Osteoblast (primary cell): Measurements from ENCODE around the gene PCGF1. TPM values are rescaled to one million over a fixed set of nuclear protein-coding genes. Genes with fewer than 3 reads are reported as not detected.

ENCODE experiments used
- DNase-seq: peaks from one replicate; pipeline ENCODE4 v3.0.0; 2011; ENCODE audit warnings: low spot score, mixed read lengths; ENCODE audit not compliant: insufficient read length; ENCODE audit errors: missing footprints
- H2AFZ ChIP-seq: 2 replicates; pipeline ENCODE4 v1.6.0; 2011; ENCODE audit warnings: mild to moderate bottlenecking, low read length
- H3K27ac ChIP-seq: 2 replicates; pipeline ENCODE4 v1.5.1; 2011; ENCODE audit warnings: mild to moderate bottlenecking, low read depth, low read length, moderate library complexity
- H3K27me3 ChIP-seq: 2 replicates; pipeline ENCODE4 v1.6.0; 2012; ENCODE audit warnings: mild to moderate bottlenecking, control low read depth, inconsistent platforms, low read length, moderate library complexity; ENCODE audit not compliant: insufficient read depth
- H3K36me3 ChIP-seq: 2 replicates; pipeline ENCODE4 v1.5.1; 2011; ENCODE audit warnings: mild to moderate bottlenecking, low read length, control low read depth, moderate library complexity; ENCODE audit not compliant: insufficient read depth
- H3K4me1 ChIP-seq: 2 replicates; pipeline ENCODE4 v1.5.1; 2011; ENCODE audit warnings: mild to moderate bottlenecking, low read length, control low read depth, moderate library complexity; ENCODE audit not compliant: insufficient read depth
- H3K4me2 ChIP-seq: 2 replicates; pipeline ENCODE4 v1.6.0; 2011; ENCODE audit warnings: mild to moderate bottlenecking, low read length; ENCODE audit not compliant: insufficient read depth
- H3K4me3 ChIP-seq: fragments of 200-600 bp; sonication (generic); 3 replicates; pipeline ENCODE4 v1.5.1; 2012; ENCODE audit warnings: mild to moderate bottlenecking, low read length, inconsistent platforms; ENCODE audit not compliant: insufficient read depth
- H3K79me2 ChIP-seq: 2 replicates; pipeline ENCODE4 v1.6.0; 2012; ENCODE audit warnings: mild to moderate bottlenecking, low read length, control low read depth, inconsistent platforms; ENCODE audit not compliant: insufficient read depth
- H3K9me3 ChIP-seq: 2 replicates; pipeline ENCODE4 v1.5.1; 2011; ENCODE audit warnings: low read depth, low read length, control low read depth
- H4K20me1 ChIP-seq: 2 replicates; pipeline ENCODE4 v1.6.0; 2012; ENCODE audit warnings: mild to moderate bottlenecking, low read length, control low read depth; ENCODE audit not compliant: insufficient read depth
- total RNA-seq: library from RNA; depleted of rRNA; stranded (reverse); fragments of >200 nt; gene quantifications from 2 replicates; pipeline ENCODE4 v1.2.3, GENCODE V29; 2012
- TF ChIP-seq, protein P1 (sequence below): IDR thresholded peaks from 2 replicates; pipeline ENCODE4 v1.5.1; 2011; ENCODE audit warnings: mild to moderate bottlenecking, low read depth, low read length, moderate library complexity; ENCODE audit errors: extremely low read depth

The PCGF1 gene
- total RNA-seq, 1 donor = 22.4 TPM

DNA sequence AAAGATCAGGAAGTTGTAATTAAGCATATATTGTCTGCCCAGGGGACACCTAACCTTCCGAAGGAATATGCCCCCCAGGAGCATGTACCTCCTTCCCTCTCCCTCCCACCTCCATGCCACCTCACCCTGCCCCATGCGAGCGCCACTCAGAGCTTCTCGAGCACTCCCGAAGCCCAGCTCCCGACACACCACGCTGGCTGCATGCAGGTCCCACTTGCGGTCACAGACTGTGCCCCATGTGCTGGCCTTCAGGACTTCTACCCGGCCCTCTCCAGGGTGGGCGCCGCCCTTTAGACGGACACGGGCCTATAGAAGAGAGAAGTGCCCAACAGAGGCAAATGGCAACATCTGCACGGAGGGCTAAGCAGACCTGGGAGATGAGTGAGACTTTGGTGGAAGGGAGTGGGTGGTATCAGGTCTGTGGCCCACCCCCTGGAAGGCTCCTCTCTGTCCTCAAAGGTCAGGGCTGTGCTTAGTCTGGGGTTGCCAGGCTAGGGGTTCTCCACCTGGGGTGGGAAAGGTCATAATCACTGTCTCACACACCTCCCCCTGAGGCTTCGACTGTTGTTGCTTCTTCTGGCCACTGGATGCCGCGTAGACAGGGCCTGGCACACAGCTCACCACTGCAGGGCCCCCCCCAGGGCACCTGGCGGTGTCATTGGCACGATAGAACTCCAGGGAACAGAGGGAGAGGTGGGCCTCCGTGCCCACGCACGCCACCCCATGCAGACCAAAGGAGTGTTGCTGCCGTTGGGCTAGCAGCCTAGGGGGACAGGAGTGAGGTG is 28.9 kb upstream of the PCGF1 start:
- H3K27me3 ChIP-seq = no peaks in the 10 kb centered on the region
- H3K4me3 ChIP-seq = no peak overlapping the region
- peaks cover 6% of the 10 kb centered on the region for H3K4me1 ChIP-seq
- no peak overlapping the region for H2AFZ ChIP-seq
- no peaks in the 10 kb centered on the region for H3K9me3 ChIP-seq
- peaks cover 72% of the 10 kb centered on the region for H3K36me3 ChIP-seq
- DNase-seq = peak; percentile 39
- TF ChIP-seq, protein P1, sequence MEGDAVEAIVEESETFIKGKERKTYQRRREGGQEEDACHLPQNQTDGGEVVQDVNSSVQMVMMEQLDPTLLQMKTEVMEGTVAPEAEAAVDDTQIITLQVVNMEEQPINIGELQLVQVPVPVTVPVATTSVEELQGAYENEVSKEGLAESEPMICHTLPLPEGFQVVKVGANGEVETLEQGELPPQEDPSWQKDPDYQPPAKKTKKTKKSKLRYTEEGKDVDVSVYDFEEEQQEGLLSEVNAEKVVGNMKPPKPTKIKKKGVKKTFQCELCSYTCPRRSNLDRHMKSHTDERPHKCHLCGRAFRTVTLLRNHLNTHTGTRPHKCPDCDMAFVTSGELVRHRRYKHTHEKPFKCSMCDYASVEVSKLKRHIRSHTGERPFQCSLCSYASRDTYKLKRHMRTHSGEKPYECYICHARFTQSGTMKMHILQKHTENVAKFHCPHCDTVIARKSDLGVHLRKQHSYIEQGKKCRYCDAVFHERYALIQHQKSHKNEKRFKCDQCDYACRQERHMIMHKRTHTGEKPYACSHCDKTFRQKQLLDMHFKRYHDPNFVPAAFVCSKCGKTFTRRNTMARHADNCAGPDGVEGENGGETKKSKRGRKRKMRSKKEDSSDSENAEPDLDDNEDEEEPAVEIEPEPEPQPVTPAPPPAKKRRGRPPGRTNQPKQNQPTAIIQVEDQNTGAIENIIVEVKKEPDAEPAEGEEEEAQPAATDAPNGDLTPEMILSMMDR = no peak
- H4K20me1 ChIP-seq = no peaks in the 10 kb centered on the region
- no peak overlapping the region for H3K4me2 ChIP-seq
- peaks cover 17% of the 10 kb centered on the region for H3K79me2 ChIP-seq
- peak overlapping the region; percentile 10 for H3K27ac ChIP-seq

DNA sequence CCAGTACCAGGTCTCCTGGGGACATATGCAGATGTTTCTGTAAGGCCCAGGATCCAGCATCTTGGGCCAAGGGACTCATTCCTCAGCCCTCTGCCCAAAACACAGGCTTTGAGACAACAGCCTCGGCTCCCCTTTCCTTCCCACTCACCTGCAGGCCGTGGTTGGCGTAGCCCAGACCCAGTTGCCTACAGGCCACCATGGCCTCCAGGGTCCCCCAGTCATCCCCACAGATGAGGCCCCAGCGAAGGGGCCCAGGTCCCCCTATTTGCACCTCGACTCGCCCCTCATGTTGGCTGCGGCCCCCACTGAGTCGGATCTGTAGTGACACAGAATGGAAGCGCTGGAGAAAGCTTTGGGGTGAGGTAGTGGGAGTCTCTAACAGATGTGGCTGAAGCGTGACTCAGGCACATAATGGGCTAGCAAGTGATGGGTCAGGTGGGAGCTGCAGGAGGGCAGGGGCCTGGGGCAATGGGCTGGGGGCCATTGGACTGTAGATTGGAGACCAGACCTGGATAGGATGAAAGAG is 28.0 kb upstream of the PCGF1 start:
- peak; percentile 59 for DNase-seq
- Histone ChIP-seq H4K20me1 (no peaks in the 10 kb centered on the region), H3K79me2 (peaks cover 25% of the 10 kb centered on the region), H2AFZ (no peak overlapping the region), H3K27me3 (no peaks in the 10 kb centered on the region), H3K4me1 (peaks cover 15% of the 10 kb centered on the region), H3K4me3 (no peak overlapping the region), H3K36me3 (peaks cover 72% of the 10 kb centered on the region), H3K9me3 (no peaks in the 10 kb centered on the region), H3K4me2 (no peak overlapping the region), H3K27ac (no peak overlapping the region)
- TF ChIP-seq, protein P1 = no peak

DNA sequence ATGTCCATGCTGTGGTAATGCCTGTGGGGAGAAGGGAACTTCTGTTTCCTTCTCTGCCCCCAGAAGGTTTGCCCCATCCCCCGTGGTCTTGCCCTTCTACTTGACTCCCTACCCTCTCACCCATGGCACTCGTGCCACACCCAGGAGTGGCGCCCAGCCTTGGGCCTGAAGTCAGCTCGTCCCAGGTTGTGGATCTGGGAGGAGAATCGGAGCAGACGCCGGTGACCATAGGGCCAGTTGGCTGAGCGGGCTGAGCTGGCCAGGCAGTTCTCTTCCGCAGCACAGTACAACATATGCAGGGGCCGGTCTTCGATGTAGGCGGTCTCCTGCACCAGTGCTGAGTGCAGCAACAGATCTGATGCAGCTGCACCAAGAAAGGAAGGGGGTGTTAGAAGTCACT is 26.9 kb upstream of the PCGF1 start:
- H3K9me3 ChIP-seq = no peaks in the 10 kb centered on the region
- TF ChIP-seq, protein P1 = no peak
- H3K4me1 ChIP-seq = peaks cover 15% of the 10 kb centered on the region
- H3K27ac ChIP-seq = no peak overlapping the region
- H3K4me3 ChIP-seq = no peak overlapping the region
- no peaks in the 10 kb centered on the region for H4K20me1 ChIP-seq
- no peak overlapping the region for H2AFZ ChIP-seq
- peaks cover 62% of the 10 kb centered on the region for H3K36me3 ChIP-seq
- peak; percentile 37 for DNase-seq
- H3K27me3 ChIP-seq = no peaks in the 10 kb centered on the region
- H3K4me2 ChIP-seq = no peak overlapping the region
- H3K79me2 ChIP-seq = peaks cover 30% of the 10 kb centered on the region

DNA sequence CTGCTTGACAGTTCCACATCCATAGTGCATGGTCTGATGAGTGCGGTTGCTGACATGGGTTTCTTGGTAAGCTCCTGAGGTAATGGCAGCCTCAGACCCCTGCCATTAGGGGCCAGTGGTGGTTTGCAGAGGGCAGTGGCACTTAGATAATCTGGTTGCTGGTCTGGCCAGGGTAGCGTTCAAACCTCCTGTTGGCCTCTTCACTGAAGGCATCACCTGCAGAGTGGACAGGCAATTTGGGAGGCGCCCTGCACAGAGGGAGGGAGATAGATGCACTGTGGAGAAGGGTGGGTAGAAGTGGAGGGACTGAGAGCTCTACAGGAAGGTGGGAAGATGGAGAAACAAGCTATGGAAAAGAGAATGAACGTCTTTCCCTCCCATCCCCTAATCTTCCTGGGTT is 26.0 kb upstream of the PCGF1 start:
- TF ChIP-seq, protein P1 = no peak
- peaks cover 7% of the 10 kb centered on the region for H4K20me1 ChIP-seq
- no peak overlapping the region for H2AFZ ChIP-seq
- H3K27ac ChIP-seq = no peak overlapping the region
- DNase-seq = no peak
- peaks cover 54% of the 10 kb centered on the region for H3K36me3 ChIP-seq
- no peaks in the 10 kb centered on the region for H3K9me3 ChIP-seq
- H3K4me3 ChIP-seq = no peak overlapping the region
- peaks cover 22% of the 10 kb centered on the region for H3K4me1 ChIP-seq
- H3K27me3 ChIP-seq = no peaks in the 10 kb centered on the region
- H3K79me2 ChIP-seq = peaks cover 39% of the 10 kb centered on the region
- no peak overlapping the region for H3K4me2 ChIP-seq
